LoVo (cell line): ENCODE results near the gene KLHDC7B.
A peak's percentile ranks its signal among the peaks of the same experiment; 100 is the strongest.

Experiments used
- DNase-seq: peaks from one replicate; pipeline ENCODE4 v3.0.0-alpha.2; 2016; ENCODE audit warnings: low spot score

KLHDC7B gene

GRCh38 chr22:50595189-50595588 is 49.5 kb downstream of the KLHDC7B start:
- no peak for DNase-seq

GRCh38 chr22:50597097-50597496 is 51.4 kb downstream of the KLHDC7B start:
- DNase-seq = no peak

- peak; percentile 47 for DNase-seq
Measured at GRCh38 chr22:50599816-50600455, 54.2 kb downstream of the KLHDC7B start.

- peak; percentile 36 for DNase-seq
Measured at GRCh38 chr22:50600538-50600937, 54.8 kb downstream of the KLHDC7B start, which contains the start of gene MAPK8IP2. Gene MAPK8IP2 (plus strand): TSS chr22:50600793. CDS start chr22:50600819, 26 bp downstream.
